HG03378 (cell line): ENCODE measurements around the gene CIBAR2.

Experiments
- ATAC-seq: cut with Tn5 transposase; IDR thresholded peaks from one replicate; pipeline ENCODE4 v1.9.1; 2021; ENCODE audit warnings: mild to moderate bottlenecking, moderate library complexity; ENCODE audit not compliant: unreplicated experiment

Gene CIBAR2

DNA sequence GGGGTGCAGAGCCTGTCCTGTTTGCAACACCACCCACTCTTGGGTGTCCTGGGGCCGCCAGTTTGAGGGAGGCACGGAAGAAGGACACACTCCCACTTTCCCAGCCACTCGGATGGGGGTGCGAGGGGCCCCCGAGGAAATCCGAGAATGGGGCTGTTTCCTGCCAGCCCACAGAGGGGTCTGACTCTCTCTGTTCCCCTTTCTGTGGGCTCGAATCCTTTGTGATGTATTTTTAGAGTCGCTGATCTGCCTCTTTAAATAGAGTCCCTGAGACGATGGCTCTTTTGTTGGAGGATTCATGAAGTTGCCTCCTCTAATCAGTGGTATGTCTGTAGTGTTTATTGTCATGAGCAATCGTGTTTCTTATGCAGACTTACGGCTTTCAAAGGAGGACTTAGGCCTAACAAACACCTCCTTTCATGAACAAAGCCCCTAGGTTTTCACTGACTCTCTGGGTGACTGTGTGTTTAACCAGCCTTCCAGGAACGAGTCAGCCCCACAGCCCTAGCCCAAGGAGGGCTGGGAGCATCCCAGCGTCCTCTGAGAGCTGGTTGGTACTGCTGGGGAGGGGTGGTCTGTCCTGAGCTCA is 29.1 kb downstream of the CIBAR2 start:
- no peak for ATAC-seq

- no peak for ATAC-seq
These were observed 29.9 kb downstream of the CIBAR2 start for GRCh38 chr16:85082173-85083050.

- no peak for ATAC-seq
These were observed 30.5 kb downstream of the CIBAR2 start for GRCh38 chr16:85081765-85082164.

GRCh38 chr16:85081038-85081437 is 31.2 kb downstream of the CIBAR2 start:
- no peak for ATAC-seq

DNA sequence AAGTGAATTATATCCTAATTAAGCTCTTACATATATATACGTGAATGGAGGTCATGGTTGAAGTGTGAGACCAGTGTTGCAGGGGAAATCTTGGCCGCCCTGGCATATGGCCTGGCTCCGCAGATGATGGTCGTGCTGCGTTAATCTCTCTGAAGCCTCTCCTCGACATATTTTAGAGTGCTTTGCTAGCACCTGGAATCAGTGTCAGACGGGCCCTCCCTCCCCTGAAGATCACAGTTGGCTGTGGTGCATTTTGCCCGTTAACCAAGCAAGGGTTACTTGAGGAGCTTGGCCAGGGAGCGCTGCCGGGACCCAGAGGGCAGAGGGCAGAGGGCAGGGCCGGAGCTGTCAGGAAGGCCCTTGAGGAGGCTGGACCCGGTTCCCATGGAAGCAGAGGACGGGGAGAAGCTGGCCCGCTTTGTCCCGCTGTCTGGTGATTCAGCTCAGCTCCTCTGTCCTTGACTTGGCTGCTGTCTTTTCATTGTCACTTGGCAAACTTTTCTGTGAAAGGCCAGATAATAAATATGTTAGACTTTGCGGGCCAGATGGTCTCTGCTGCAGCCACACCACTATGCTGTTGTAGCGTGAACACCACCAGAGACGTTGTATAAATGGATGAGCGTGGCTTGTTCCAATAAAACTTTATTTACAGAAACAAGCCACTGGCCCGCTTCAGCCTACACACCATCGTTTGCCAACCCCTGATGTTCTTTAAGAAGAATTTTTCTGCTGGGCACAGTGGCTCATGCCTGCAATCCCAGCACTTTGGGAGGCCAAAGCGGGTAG is 32.3 kb downstream of the CIBAR2 start:
- ATAC-seq: no peak

DNA sequence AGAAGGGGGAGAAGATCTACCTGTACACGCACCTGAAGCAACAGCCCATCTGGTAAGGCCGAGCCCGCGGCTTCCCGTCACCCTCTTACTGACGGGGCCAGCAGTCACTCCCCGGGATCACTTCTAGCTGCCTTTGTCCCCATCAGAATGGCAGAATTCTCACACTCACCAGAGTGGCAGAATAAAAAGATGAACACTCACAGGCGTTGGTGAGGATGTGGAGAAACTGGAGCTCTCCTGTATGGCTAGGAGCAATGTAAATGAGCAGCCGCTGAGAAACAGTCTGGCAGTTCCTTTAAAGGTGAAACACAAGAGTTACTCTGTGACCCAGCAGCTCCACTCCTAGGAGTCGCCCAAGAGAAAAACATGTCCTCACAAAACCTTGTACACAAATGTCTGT is 33.3 kb downstream of the CIBAR2 start:
- no peak for ATAC-seq

DNA sequence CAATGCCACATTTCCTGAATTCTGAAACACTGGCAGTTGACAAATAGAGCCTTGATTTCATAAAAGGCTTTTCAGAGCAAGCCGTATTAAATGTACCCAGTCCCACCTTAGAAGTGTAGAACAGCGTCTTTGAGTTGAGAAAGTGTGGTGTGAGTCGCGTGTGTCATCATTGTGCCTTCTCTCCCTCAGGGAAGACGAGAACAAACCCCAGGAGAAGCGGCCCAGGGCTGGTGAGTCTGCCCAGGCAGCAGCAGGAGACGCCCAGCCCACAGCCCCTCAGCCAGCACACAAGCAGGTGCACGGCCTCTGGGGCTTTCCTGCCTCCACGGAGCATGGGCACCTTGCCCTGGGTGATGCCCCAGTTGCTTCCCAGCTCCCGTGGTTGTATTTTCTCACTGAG is 34.0 kb downstream of the CIBAR2 start:
- no peak for ATAC-seq

- ATAC-seq: no peak
These were observed 34.6 kb downstream of the CIBAR2 start for GRCh38 chr16:85077576-85078125.

- ATAC-seq: no peak
These were observed 35.2 kb downstream of the CIBAR2 start for GRCh38 chr16:85077039-85077438.

DNA sequence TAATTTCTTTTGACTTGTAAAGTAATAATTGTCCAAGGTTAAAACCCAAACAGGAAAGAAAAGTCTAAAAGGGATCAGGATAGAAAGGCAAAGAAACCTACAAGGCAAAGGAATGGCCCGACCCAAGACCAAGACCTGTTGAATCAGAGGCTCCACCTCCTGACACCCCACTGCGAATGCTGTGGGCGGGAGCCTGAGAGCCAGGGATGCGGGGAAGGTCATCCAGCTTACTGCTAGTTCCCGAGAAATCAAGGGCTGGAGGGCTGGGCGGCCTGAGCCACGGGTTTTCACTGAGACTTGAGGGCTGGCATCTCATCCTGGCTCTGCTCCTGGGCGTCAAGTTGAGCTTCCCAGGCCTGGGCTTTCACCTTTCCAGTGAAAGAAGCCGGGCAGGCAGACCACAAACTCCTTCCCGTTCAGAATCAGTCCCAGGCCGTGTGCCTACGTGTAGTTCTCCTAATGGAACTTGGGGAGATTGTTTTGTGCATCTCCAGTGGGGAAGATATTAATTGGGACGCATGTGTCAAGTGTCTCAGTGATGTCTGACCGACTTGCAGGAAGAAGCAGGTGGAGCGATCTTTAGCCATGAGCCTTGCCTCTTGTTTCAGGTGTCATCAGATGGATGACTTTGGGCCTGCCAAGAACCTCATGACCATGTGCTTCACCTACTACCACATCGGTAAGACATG is 36.9 kb downstream of the CIBAR2 start:
- ATAC-seq: no peak

- no peak for ATAC-seq
These were observed 37.9 kb downstream of the CIBAR2 start for GRCh38 chr16:85074225-85074914.

DNA sequence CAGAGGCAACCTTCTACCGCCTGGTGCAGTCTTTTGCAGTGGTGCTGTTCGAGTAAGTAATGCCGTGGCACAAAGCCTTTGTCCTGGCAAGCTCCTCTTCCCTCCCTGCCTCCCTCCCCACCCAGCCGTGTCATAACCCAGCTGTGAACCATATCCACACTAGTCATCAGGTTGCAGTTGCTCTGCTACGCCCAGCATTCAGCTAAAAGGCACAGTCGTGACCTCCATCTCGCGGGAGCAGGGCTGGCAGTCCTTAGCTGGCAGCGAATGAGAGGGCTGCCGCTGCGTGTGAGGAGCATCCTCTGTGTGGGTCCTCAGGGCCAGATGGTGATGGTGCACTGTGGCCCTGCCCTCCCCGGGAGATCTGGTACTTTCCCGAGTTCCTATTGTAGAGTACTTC is 39.3 kb downstream of the CIBAR2 start:
- ATAC-seq: no peak

DNA sequence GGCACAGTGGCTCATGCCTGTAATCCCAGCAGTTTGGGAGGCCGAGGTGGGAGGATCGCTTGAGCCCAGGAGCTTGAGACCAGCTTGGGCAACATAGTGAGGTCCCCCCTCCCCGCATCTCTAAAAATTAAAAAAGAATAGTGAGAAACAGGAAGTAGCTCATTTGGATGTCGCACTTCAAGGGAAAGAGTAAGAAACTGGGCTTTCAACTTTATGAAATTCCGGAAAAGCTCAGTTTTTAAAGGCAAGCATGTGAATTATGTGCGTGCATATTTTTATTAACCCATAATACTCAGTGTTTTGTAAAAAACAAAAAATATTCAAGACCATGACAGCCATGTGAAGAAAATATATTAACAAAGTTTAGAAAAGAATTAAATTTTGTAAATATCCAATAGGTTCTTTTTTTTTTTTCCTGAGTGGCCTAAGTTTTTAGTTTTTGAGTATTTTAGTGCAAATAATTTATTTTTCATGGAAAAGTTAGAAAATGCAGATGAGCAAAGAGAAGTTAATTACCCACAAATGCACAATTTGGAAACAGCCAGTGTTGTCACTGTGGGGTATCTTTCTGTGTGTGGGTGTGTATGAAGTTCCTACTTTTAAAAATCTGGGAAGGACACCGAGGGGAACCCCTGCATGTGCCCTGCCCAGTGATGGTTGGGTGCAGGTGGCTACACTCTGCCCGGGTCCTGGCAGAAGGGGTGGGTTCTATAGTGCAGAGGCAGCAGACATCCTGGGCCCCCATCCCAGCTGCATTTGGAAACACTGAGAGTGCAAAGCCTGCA is 40.0 kb downstream of the CIBAR2 start:
- no peak for ATAC-seq

- ATAC-seq: no peak
These were observed 43.1 kb downstream of the CIBAR2 start for GRCh38 chr16:85069171-85069570.

GRCh38 chr16:85068746-85069145 is 43.5 kb downstream of the CIBAR2 start:
- no peak for ATAC-seq

DNA sequence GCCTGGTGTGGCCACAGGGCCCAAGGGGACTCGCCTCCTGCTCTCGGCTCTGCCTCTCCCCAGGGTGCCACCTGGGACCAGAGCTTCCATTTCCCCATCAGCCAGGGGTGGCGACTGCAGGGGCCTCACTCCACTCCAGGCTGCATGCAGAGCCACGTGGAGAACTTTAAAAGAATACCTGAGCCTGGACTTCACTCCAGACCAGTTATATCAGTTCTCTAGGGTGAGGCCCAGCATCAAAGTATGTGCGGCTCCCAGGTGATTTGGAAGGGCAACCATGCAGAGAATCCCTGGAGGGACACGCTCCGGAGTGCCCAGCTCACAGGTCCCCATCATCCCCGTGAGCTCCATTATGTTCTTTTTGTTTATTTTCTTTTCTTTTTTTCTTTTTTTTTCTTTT is 44.8 kb downstream of the CIBAR2 start:
- ATAC-seq: no peak

DNA sequence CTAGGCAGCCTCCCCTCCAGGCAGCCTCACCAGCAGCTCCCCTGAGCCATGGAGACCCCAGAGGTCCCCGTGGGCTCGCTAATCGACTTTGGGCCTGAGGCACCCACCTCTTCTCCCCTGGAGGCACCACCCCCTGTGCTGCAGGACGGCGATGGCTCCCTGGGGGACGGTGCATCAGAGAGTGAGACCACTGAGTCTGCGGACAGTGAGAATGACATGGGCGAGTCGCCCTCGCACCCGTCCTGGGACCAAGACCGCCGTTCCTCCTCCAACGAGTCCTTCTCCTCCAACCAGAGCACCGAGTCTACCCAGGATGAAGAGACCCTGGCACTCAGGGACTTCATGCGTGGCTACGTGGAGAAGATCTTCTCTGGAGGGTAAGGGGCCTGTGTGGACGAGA is 45.2 kb downstream of the CIBAR2 start:
- no peak for ATAC-seq

GRCh38 chr16:85066346-85066885 is 45.9 kb downstream of the CIBAR2 start:
- no peak for ATAC-seq

DNA sequence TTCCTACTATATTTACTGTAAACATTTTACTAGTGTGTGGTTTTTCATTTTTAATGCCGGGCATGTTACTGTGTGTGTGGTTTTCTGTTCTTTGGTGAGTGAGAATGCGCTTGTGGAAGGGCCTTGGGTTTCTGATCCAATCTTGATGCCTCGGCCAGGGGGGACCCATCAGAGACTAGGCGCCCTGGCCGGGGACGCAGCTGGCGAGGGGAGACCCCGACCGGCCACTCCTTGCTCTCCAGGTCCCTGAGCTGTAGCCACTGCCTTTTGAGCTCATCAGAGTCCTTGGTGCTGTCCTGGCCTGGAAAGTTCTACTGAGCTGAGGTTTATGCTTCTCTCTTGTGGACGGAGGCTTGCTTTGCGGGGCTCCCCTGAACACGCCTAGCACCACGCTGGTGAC is 47.2 kb downstream of the CIBAR2 start:
- no peak for ATAC-seq
